Measurements from ENCODE around the gene TTC21A. TPM values are rescaled to one million over a fixed set of nuclear protein-coding genes. Genes with fewer than 3 reads are reported as not detected.

TTC21A gene
- total and polyA plus RNA-seq, 8 donors, result 3.1 to 31.3 (median 6.1) TPM

DNA sequence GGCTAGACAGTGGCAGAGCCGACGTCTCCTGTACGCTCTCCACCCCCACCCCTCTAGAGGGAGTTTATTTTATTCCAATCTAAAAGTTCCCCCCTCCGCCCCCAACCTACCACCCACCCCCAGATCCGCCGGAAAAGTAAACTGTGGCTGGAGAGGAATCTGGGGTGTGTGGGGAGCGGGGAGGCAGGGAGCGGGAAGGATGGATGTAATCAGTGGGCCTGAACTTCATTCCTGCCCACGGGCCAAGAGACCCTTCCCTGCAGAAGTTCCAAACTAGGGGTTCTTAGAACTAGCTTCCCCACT lies 46.4 kb downstream of the TTC21A start:
- intact Hi-C loops (cut with DNase I), result no loop called here
- Histone ChIP-seq H3K36me3 (no peaks in the 10 kb centered on the region), H3K27me3 (no peaks in the 10 kb centered on the region), H3K9me3 (no peaks in the 10 kb centered on the region), H3K4me3 (peak overlapping the region in 2 of 4 donors; percentile 79 to 90), H3K27ac (peak overlapping the region; percentile 66 to 100 (median 100)), H3K4me1 (peaks cover 25 to 47% (median 28%) of the 10 kb centered on the region in 3 donors)
- 45 to 48% methylated on average over 8 to 9 of the region's 9 CpGs for WGBS, 2 donors
- no peak for DNase-seq
- no peak for ATAC-seq
- TF ChIP-seq, protein P1, sequence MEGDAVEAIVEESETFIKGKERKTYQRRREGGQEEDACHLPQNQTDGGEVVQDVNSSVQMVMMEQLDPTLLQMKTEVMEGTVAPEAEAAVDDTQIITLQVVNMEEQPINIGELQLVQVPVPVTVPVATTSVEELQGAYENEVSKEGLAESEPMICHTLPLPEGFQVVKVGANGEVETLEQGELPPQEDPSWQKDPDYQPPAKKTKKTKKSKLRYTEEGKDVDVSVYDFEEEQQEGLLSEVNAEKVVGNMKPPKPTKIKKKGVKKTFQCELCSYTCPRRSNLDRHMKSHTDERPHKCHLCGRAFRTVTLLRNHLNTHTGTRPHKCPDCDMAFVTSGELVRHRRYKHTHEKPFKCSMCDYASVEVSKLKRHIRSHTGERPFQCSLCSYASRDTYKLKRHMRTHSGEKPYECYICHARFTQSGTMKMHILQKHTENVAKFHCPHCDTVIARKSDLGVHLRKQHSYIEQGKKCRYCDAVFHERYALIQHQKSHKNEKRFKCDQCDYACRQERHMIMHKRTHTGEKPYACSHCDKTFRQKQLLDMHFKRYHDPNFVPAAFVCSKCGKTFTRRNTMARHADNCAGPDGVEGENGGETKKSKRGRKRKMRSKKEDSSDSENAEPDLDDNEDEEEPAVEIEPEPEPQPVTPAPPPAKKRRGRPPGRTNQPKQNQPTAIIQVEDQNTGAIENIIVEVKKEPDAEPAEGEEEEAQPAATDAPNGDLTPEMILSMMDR (IDR thresholded peaks at IDR 0.05), result no peak
- no peak for FAIRE-seq

DNA sequence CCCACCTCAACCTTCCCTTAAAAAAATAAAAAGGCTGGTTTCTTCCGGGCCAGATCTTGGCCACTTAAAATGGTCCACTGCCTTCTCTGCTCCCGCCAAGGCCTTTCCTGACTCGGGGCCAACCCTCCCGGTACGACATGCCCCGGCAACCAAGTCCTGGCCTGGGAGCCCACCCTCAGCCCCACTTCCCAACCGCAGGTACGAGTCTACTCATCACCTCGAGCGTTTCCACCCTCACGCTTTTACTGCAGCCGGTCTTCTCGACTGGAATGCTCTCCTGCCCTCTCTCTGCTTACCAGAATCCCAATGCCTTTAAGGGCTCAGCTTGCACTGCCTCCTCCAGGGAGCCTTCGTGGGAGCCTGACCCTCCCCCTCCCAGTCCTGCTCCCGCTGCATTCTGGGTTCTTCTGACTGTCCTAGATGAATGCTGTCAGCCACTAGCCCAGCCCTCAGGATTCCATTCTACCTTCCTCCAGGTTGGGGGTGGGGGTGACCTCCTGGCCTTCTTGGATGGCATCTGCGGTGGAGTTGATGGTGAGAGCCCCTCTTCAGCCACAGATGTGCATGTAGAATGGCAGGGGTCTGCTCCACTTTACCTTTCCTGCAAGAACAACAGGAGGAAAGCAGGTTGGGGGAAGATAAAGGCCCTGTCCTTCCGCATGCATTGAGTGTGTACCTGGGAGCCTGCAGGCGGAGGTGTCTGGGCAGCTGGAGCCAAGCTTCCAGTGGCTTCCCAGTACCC lies 47.0 kb downstream of the TTC21A start:
- ATAC-seq, result no peak
- DNase-seq, result peak in 4 of 6 donors; percentile 51 to 69 (median 60)
- H3K9me3 ChIP-seq, result no peaks in the 10 kb centered on the region
- H3K27me3 ChIP-seq, result no peaks in the 10 kb centered on the region
- peaks cover 21 to 42% (median 22%) of the 10 kb centered on the region in 3 donors for H3K4me1 ChIP-seq
- H3K4me3 ChIP-seq, result peak overlapping the region in 2 of 4 donors; percentile 79 to 90
- TF ChIP-seq, protein P1 (IDR thresholded peaks at IDR 0.05), result no peak
- intact Hi-C loops (cut with DNase I), result no loop called here
- H3K27ac ChIP-seq, result peak overlapping the region; percentile 66 to 100 (median 100)
- WGBS, 2 donors, result 63 to 65% methylated on average over 18 of the region's 18 CpGs
- H3K36me3 ChIP-seq, result no peaks in the 10 kb centered on the region
- no peak for FAIRE-seq

DNA sequence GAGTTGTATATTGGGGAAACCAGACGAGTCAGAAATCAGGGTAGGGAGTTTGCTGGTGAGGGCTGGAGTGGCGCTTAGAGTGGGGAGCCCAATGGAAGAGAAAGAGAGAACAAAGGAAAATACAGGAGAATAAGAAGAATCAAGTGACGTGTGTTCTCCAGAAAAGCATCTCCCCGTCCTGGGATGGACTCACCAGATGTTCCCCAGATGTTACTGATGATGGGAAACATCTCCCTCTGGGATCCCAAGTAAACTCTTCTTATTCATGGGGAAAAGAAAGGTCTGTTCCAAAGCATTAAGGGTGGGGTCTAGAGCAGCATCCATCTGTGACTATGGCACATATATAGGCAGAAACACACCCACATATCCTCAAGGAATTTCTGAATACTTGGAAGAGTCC lies 48.9 kb downstream of the TTC21A start:
- no peak for FAIRE-seq

DNA sequence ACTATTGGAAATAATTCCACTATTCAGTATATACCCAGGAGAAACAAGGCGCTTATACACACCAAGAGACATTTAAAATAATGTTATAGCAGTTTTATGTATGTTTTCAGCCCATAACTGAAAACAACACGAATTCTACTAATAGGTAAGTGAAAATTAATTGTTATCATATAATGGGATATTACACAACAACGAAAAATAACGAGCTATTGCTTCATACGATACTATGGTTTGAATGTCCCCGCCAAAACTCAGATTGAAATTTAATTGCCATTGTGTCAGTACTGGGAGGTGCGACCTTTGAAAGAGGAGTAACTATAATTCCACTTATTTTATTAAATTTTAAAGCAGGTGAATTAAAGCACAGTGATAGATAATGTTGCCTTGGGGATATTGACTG lies 49.9 kb downstream of the TTC21A start:
- intact Hi-C loops (cut with DNase I), result no loop called here
- DNase-seq, result no peak

More for the DNA sequence above, 48.9 kb downstream of the TTC21A start:
- H3K4me1 ChIP-seq, result peaks cover 6 to 25% (median 10%) of the 10 kb centered on the region in 3 donors
- 85 to 91% methylated on average over 4 of the region's 4 CpGs for WGBS, 2 donors
- intact Hi-C loops (cut with DNase I), result no loop called here
- no peaks in the 10 kb centered on the region for H3K36me3 ChIP-seq
- peak overlapping the region in 1 of 4 donors; percentile 100 for H3K27ac ChIP-seq
- TF ChIP-seq, protein P1 (IDR thresholded peaks at IDR 0.05), result no peak
- DNase-seq (no peak), ATAC-seq (no peak)
- H3K27me3 ChIP-seq, result no peaks in the 10 kb centered on the region
- H3K4me3 ChIP-seq, result no peak overlapping the region
- H3K9me3 ChIP-seq, result no peaks in the 10 kb centered on the region

More for the DNA sequence above, 49.9 kb downstream of the TTC21A start:
- H3K4me3 ChIP-seq, result no peak overlapping the region
- WGBS, 2 donors, result 78 to 89% methylated on average over 7 of the region's 7 CpGs
- no peak overlapping the region for H3K27ac ChIP-seq
- no peaks in the 10 kb centered on the region for H3K36me3 ChIP-seq
- peaks cover 6 to 25% (median 10%) of the 10 kb centered on the region in 3 donors for H3K4me1 ChIP-seq
- FAIRE-seq, result no peak
- H3K9me3 ChIP-seq, result no peaks in the 10 kb centered on the region
- no peaks in the 10 kb centered on the region for H3K27me3 ChIP-seq
- TF ChIP-seq, protein P1 (IDR thresholded peaks at IDR 0.05), result no peak
- ATAC-seq, result no peak
